ENCODE results near the gene SLC2A4RG.

Gene SLC2A4RG

GRCh38 chr20:63783970-63784369 is 44.4 kb downstream of the SLC2A4RG start:
- Histone ChIP-seq H3K36me3 (replicated peaks) (no peaks in the 10 kb centered on the region), H3K27me3 (replicated peaks) (no peaks in the 10 kb centered on the region), H3K27ac (no peak overlapping the region), H3K4me3 (ENCODE audit: low read depth, low read length) (no peak overlapping the region)
- TF ChIP-seq, protein P1, sequence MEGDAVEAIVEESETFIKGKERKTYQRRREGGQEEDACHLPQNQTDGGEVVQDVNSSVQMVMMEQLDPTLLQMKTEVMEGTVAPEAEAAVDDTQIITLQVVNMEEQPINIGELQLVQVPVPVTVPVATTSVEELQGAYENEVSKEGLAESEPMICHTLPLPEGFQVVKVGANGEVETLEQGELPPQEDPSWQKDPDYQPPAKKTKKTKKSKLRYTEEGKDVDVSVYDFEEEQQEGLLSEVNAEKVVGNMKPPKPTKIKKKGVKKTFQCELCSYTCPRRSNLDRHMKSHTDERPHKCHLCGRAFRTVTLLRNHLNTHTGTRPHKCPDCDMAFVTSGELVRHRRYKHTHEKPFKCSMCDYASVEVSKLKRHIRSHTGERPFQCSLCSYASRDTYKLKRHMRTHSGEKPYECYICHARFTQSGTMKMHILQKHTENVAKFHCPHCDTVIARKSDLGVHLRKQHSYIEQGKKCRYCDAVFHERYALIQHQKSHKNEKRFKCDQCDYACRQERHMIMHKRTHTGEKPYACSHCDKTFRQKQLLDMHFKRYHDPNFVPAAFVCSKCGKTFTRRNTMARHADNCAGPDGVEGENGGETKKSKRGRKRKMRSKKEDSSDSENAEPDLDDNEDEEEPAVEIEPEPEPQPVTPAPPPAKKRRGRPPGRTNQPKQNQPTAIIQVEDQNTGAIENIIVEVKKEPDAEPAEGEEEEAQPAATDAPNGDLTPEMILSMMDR (IDR thresholded peaks at IDR 0.05; ENCODE audit: low read depth, low read length, missing control alignments), result no peak
- in situ Hi-C loops (cut with HindIII; ENCODE audit: low pct_ligation_motif_present, low sequenced_read_pairs), result no loop called here
- no peak for DNase-seq

GRCh38 chr20:63785691-63786131 is 46.1 kb downstream of the SLC2A4RG start:
- Histone ChIP-seq H3K4me3 (ENCODE audit: low read depth, low read length) (no peak overlapping the region), H3K27ac (no peak overlapping the region), H3K36me3 (replicated peaks) (no peaks in the 10 kb centered on the region), H3K27me3 (replicated peaks) (no peaks in the 10 kb centered on the region)
- no peak for DNase-seq
- in situ Hi-C loops (cut with HindIII; ENCODE audit: low pct_ligation_motif_present, low sequenced_read_pairs), result no loop called here
- TF ChIP-seq, protein P1 (IDR thresholded peaks at IDR 0.05; ENCODE audit: low read depth, low read length, missing control alignments), result no peak

DNA sequence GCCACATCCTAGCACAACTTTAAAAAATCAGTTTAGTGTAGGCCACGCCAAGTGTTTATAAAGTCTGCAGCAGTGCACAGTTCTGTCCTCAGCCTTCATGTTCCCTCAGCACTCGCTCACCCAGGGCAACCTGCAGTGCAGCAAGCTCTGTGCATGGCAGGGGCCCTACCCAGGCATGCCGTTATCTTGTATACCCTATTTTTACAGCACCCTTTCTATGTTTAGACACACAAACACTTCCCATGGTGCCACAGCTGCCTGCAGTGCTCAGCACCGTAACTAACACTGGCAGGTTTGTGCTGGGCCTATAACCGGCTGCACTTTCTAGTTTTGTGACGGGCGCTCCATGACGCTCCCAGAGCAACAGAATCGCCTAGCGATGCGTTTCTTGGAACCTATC is 47.7 kb downstream of the SLC2A4RG start:
- in situ Hi-C loops (cut with HindIII; ENCODE audit: low pct_ligation_motif_present, low sequenced_read_pairs), result no loop called here
- Histone ChIP-seq H3K27ac (no peak overlapping the region), H3K27me3 (replicated peaks) (no peaks in the 10 kb centered on the region), H3K4me3 (ENCODE audit: low read depth, low read length) (no peak overlapping the region), H3K36me3 (replicated peaks) (no peaks in the 10 kb centered on the region)
- DNase-seq, result no peak
- TF ChIP-seq, protein P1 (IDR thresholded peaks at IDR 0.05; ENCODE audit: low read depth, low read length, missing control alignments), result no peak

DNA sequence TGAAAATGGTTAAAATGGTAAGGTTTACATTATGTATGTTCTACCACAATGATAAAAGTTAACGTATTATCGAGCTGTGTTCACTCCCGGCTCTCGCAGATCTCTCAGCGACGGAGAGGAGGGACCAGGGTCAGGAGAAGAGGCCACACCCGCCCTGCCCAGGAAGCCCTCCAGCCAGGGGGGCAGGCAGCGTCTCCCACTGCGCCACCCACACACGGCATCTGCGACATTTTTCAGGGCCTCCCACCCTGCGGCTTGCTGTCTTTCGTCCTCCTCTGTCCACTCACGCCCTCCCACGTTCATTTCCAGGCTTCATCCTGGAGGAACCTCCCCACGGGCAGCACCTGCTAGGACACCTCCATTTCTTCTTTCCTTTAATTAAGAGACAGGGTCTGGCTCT is 48.2 kb downstream of the SLC2A4RG start:
- Histone ChIP-seq H3K27ac (no peak overlapping the region), H3K4me3 (ENCODE audit: low read depth, low read length) (no peak overlapping the region), H3K27me3 (replicated peaks) (no peaks in the 10 kb centered on the region), H3K36me3 (replicated peaks) (no peaks in the 10 kb centered on the region)
- TF ChIP-seq, protein P1 (IDR thresholded peaks at IDR 0.05; ENCODE audit: low read depth, low read length, missing control alignments), result no peak
- in situ Hi-C loops (cut with HindIII; ENCODE audit: low pct_ligation_motif_present, low sequenced_read_pairs), result no loop called here
- no peak for DNase-seq

DNA sequence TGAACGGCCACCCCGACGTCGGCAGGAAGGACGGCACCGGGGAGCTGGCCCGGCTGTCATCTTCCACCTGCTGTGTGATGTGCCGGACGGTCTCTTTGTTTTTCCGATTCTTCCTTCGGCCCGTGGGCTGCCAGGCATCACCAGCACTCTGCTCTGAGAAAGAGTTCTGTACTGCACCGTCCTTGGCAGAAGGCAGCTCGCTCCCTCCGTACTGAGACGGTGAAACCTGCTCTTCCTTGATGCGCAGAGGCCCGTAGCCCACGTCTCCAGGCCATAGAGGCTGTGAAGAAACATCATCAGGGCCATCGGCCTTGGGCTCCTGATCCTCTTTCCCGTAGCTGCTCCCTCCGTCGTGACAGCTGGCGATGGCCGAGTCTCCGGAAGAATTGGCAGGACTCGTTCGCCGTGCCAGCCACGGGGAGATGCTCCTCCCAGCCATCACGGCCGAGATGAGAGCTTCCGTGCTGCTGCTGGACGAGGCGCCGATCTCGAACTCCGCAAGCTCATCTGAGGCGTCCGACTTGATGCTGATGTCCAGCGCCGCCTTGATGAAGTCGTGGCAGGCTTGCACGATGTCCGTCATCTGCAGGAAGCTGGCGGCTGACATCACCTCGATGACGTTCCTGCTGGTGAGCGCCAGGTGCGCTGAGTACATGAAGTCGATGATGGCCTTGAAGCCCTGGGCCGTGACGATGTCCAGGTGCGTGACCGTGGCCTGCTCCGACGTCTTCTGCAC is 50.4 kb downstream of the SLC2A4RG start:
- H3K27me3 ChIP-seq (replicated peaks), result no peaks in the 10 kb centered on the region
- TF ChIP-seq, protein P1 (IDR thresholded peaks at IDR 0.05; ENCODE audit: low read depth, low read length, missing control alignments), result no peak
- H3K27ac ChIP-seq, result no peak overlapping the region
- H3K4me3 ChIP-seq (ENCODE audit: low read depth, low read length), result no peak overlapping the region
- no peak for DNase-seq
- in situ Hi-C loops (cut with HindIII; ENCODE audit: low pct_ligation_motif_present, low sequenced_read_pairs), result no loop called here
- H3K36me3 ChIP-seq (replicated peaks), result no peaks in the 10 kb centered on the region
